ENCODE results near the gene TUBGCP2.

DNA sequence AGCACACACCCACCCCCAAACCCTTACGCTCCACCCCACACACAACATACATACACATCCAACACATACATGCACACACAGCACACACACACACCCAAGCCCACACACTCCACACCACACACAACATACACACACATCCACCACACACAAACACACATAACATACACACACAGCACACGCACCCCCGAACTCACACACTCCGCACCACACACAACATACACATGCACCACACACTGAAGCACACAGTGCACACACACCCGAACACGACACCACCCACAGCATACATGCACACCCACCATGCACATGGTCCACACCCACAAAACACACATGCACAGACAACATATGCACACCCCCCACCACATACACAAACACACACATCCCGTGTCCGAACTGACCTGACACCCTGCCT lies 40.5 kb upstream of the TUBGCP2 start:
- TF ChIP-seq, protein P1, sequence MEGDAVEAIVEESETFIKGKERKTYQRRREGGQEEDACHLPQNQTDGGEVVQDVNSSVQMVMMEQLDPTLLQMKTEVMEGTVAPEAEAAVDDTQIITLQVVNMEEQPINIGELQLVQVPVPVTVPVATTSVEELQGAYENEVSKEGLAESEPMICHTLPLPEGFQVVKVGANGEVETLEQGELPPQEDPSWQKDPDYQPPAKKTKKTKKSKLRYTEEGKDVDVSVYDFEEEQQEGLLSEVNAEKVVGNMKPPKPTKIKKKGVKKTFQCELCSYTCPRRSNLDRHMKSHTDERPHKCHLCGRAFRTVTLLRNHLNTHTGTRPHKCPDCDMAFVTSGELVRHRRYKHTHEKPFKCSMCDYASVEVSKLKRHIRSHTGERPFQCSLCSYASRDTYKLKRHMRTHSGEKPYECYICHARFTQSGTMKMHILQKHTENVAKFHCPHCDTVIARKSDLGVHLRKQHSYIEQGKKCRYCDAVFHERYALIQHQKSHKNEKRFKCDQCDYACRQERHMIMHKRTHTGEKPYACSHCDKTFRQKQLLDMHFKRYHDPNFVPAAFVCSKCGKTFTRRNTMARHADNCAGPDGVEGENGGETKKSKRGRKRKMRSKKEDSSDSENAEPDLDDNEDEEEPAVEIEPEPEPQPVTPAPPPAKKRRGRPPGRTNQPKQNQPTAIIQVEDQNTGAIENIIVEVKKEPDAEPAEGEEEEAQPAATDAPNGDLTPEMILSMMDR (conservative IDR thresholded peaks at IDR 0.05; ENCODE audit: low read depth, low read length) = no peak
- TF ChIP-seq EZH2 (IDR thresholded peaks at IDR 0.05; ENCODE audit: borderline replicate concordance, low read depth, low read length, poor library complexity, severe bottlenecking) = no peak

All from A673 (cell line).